Raji (cell line): ENCODE measurements around the gene TRPV2.

ENCODE experiments used
- POLR2A ChIP-seq: IDR thresholded peaks from 2 replicates; pipeline ENCODE4 v1.6.1; 2011; ENCODE audit warnings: low read depth, low read length, control low read depth; ENCODE audit not compliant: insufficient read depth

The TRPV2 gene

GRCh38 chr17:16406742-16407674 lies 8.4 kb upstream of the TRPV2 start:
- TF ChIP-seq POLR2A, result no peak

DNA sequence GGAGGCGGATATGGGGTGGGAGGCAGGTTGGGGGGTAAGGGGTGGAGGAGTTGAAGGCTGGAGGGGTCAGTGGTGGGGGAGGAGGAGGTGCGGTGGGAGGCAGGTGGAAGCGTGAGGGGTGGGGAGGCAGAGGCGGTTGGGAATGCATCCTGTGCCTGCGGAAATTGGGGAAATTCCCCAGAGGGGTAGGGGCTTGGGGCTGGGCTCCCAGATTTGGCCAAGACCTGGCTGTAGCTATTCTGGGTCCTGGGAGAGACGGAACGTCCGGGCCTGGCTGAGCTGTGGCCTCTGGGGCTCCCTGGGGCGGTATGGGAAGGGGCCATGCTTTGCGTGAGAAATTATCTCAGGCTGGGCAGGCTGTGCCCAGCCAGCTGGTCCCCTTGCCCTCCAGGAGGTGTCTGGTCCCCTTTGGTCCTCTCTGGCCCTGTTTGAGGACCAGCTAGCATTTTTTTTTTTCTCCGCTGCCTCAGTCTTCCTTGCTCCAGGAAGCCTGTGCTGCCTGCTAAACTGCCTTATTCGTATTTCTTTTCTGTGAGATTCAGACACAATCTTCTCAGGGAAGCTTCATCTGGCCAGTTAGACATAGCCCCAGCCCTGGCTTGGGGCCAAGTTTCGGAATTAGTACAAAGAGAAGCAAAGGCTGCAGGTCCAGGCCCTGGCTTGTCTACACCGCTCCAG lies 7.3 kb upstream of the TRPV2 start:
- TF ChIP-seq POLR2A, result no peak

- TF ChIP-seq POLR2A, result no peak
Measured at GRCh38 chr17:16417399-16417798, 2.0 kb downstream of the TRPV2 start.

GRCh38 chr17:16417896-16418684 lies 2.7 kb downstream of the TRPV2 start:
- TF ChIP-seq POLR2A, result no peak

DNA sequence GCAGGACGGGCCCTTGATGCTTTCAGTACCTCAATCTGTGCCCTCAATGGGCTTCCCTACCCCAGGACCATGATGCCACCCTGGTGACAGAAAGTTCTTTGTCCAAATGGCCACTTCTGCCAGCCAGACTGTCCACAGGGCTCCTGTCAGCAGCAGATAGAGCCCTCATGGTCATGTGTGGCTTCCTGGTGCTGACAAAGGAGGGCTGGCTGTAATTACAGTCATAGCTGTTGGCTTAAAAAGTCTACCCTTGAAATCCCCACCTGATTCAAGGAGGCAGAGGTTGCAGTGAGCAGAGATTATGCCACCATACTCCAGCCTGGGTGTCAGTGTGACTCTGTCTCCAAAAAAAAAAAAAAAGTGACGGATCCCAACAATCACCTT lies 3.3 kb downstream of the TRPV2 start:
- TF ChIP-seq POLR2A, result no peak

GRCh38 chr17:16419074-16419928 lies 3.9 kb downstream of the TRPV2 start:
- TF ChIP-seq POLR2A, result no peak

DNA sequence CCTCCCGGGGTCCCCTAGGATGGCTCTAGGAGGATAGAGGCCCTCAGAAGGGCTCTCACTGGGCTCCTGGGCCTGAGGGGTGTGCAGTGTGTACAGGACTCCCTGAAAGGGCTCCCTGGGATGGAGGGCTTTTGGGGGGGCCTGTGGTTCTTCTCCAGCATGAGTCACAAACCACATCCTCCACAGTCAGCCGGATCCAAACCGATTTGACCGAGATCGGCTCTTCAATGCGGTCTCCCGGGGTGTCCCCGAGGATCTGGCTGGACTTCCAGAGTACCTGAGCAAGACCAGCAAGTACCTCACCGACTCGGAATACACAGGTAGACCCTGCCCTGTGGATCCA lies 4.5 kb downstream of the TRPV2 start:
- no peak for TF ChIP-seq POLR2A

DNA sequence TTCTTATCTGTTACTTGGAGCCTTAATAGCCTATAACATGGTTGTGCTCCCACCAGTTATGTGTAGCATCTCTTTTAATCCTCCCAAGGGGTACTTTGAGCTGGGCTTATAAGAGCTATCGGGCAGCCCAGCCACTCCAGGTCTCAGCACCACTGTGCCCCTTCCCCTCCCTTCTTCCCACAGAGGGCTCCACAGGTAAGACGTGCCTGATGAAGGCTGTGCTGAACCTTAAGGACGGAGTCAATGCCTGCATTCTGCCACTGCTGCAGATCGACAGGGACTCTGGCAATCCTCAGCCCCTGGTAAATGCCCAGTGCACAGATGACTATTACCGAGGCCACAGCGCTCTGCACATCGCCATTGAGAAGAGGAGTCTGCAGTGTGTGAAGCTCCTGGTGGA lies 7.0 kb downstream of the TRPV2 start:
- TF ChIP-seq POLR2A, result no peak

DNA sequence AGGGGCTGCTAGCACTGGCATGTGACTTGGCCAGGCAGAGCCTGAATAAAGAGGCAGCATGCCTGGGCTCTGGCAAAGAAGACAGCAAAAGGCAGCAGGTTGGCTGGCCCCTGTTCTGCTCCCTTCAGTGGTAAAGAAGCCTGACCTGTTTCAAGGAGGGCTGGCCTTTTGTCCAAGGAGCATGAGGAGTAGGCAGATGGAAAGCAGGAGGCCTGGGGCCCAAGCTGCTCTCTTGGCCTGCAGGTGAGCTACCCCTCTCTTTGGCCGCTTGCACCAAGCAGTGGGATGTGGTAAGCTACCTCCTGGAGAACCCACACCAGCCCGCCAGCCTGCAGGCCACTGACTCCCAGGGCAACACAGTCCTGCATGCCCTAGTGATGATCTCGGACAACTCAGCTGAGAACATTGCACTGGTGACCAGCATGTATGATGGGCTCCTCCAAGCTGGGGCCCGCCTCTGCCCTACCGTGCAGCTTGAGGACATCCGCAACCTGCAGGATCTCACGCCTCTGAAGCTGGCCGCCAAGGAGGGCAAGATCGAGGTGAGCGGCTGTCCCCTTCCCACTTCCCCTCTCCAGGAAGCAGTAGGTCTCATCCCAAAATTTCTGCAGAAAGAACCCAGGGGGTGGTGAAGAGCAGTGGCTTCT lies 8.0 kb downstream of the TRPV2 start:
- TF ChIP-seq POLR2A, result no peak

- TF ChIP-seq POLR2A, result no peak
Measured at GRCh38 chr17:16425202-16425601, 9.8 kb downstream of the TRPV2 start.

DNA sequence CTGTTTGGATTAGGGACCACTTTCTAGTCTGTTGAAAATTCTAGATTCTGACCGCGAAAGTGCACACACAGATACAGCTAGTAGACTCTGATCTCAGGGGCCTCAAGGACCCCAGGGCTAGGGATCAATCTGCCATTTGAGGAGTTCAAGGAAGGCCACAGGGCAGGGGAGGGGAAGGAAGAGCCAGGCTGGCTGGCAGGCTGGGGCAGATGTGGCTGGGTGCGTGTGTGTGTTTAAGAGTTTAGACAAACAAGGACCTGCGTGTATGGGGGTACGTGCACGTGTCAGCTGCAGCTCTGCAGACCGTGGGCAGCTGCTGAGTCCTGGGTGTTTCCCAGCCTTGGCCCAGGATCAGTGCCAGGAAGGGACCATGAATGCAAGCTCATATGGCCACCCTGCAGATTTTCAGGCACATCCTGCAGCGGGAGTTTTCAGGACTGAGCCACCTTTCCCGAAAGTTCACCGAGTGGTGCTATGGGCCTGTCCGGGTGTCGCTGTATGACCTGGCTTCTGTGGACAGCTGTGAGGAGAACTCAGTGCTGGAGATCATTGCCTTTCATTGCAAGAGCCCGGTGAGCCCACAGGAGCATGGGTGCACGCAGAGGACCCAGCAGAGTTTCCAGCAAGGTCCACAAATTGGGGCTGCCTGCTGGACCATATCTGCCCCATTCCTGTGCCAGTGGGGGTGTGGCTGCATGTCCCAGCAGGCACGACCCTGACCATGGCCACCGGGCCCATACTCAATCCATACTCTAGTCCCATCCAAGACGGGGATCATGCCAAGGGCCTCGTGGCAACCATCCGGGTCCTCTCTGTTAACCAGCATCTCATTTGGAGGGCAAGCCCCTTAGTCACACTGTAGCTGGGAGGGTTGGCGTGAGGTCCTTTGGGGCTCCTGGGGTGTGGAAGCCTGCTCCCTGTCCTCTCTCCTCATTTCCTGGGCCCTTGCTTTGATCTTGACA lies 10.6 kb downstream of the TRPV2 start:
- no peak for TF ChIP-seq POLR2A

DNA sequence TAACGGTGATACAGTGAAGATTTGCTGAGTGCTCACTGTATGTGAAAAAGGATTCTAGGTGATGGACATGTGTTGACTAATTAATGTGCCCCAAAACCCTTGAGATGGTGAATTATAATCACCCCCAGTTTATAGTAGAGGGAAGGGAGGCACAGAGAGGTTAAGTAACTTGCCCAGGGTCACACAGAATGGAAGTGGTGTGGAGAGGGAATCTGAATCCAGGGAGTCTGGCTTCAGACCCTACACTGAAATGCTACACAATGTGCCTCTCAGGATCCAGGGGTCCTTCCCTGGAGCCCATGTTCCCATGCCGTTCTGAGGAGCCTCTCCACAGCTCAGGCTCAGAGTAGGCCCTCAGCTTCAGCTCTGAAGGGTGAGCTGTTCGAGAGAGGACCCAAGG lies 11.6 kb downstream of the TRPV2 start:
- TF ChIP-seq POLR2A, result no peak

- TF ChIP-seq POLR2A, result no peak
Measured at GRCh38 chr17:16428098-16428882, 12.9 kb downstream of the TRPV2 start.

DNA sequence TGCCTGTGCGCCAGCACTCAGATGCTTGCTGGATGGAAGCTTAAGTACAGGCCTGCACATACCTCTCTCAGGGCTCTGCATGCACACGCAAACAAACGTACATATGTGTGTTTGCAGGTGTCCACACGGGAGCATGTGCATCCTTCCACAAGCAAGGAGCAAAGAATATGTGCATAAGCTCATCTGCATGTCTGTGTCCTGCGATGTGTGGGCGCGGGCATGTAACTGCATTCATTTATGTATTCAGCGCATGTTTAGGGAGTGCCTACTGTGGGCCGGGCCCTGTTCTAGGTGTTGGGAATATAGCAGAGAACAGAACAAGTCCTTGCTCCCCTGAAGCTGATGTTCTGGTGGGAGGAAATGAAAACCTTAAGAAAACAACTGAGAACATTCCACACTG lies 13.7 kb downstream of the TRPV2 start:
- no peak for TF ChIP-seq POLR2A
